ENCODE results near the gene HIF1A. TPM values are rescaled to one million over a fixed set of nuclear protein-coding genes. Genes with fewer than 3 reads are reported as not detected.

Gene HIF1A
- total RNA-seq, 1 donor from 2014 or later: 145 TPM

DNA sequence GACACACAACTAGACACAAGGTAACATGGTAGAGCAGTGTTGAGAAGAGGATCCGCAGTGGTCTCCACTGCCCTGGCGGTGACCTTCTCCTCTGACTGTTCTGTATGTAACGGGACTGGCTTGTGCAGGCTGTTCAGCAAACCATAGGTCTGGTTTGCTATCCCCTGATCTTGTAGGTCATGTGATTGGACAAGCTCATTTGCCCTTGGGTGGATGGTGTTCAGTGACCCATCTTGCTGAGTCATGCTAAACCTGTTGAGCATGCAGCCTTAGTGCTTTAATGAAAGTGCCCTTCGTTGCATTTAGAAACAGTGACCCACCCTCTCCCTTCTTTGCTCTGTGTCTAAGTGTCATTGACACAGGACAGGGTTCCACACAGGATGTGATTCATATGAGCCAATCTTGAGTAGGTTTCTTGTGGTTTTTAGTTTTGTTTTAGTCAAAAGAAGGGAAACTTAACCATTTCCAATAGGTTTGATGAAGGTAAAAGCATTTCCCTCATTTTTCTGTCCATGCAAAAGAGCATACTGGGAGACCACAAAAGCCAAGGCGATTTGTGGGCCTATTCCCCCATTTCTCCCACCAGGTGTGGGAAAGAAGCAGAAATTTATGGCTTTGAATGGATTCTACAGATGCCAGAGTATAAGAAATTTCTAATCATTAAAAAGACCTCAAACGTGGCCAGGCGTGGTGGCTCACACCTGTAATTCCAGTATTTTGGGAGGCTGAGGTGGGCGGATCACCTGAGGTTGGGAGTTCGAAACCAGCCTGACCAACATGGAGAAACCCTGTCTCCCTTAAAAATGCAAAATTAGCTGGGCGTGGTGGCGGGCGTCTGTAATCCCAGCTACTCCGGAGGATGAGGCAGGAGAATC is 32.6 kb upstream of the HIF1A start:
- no peaks in the 10 kb centered on the region for H3K9me3 Mint-ChIP-seq (ENCODE audit: unreplicated experiment)
- no peak for DNase-seq
- no peak for TF ChIP-seq CTCF (IDR thresholded peaks at IDR 0.05; ENCODE audit: partially characterized antibody, unreplicated experiment)
- no peaks in the 10 kb centered on the region for H3K27me3 Mint-ChIP-seq (ENCODE audit: unreplicated experiment)
- no peak overlapping the region for H3K27ac Mint-ChIP-seq (ENCODE audit: unreplicated experiment)
- no peaks in the 10 kb centered on the region for H3K4me1 Mint-ChIP-seq (ENCODE audit: low read depth, unreplicated experiment)
- no peaks in the 10 kb centered on the region for H3K36me3 Mint-ChIP-seq (ENCODE audit: unreplicated experiment)
- no peak overlapping the region for H3K4me3 Mint-ChIP-seq (ENCODE audit: unreplicated experiment)

- H3K4me1 Mint-ChIP-seq (ENCODE audit: low read depth, unreplicated experiment): no peaks in the 10 kb centered on the region
- no peaks in the 10 kb centered on the region for H3K9me3 Mint-ChIP-seq (ENCODE audit: unreplicated experiment)
- DNase-seq: no peak
- no peaks in the 10 kb centered on the region for H3K27me3 Mint-ChIP-seq (ENCODE audit: unreplicated experiment)
- no peak for TF ChIP-seq CTCF (IDR thresholded peaks at IDR 0.05; ENCODE audit: partially characterized antibody, unreplicated experiment)
- no peak overlapping the region for H3K27ac Mint-ChIP-seq (ENCODE audit: unreplicated experiment)
- no peak overlapping the region for H3K4me3 Mint-ChIP-seq (ENCODE audit: unreplicated experiment)
- no peaks in the 10 kb centered on the region for H3K36me3 Mint-ChIP-seq (ENCODE audit: unreplicated experiment)
Observed at GRCh38 chr14:61663312-61663979, 31.9 kb upstream of the HIF1A start.

DNA sequence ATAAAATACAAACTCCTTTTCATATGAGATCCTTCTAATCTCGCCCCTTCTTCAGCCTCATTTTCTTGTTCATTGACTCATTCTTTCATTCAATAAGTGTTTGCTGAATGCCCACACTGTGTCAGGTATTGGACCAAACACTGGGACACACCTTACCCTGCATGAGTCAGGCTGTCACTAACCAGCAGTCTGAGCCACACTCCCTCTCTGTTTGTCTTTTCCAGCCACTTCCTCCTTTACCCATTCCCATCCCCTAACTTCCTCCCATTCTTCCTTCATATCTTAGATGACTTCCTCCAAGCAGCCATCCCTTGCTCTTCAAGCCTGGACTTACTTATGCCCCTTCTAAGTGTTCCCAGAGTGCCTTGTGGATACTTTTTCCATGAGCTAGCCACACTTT is 27.0 kb upstream of the HIF1A start:
- TF ChIP-seq CTCF (IDR thresholded peaks at IDR 0.05; ENCODE audit: partially characterized antibody, unreplicated experiment): no peak

GRCh38 chr14:61670576-61670975 is 24.7 kb upstream of the HIF1A start:
- no peaks in the 10 kb centered on the region for H3K9me3 Mint-ChIP-seq (ENCODE audit: unreplicated experiment)
- H3K36me3 Mint-ChIP-seq (ENCODE audit: unreplicated experiment): no peaks in the 10 kb centered on the region
- peaks cover 3% of the 10 kb centered on the region for H3K27me3 Mint-ChIP-seq (ENCODE audit: unreplicated experiment)
- no peak for TF ChIP-seq CTCF (IDR thresholded peaks at IDR 0.05; ENCODE audit: partially characterized antibody, unreplicated experiment)
- H3K4me1 Mint-ChIP-seq (ENCODE audit: low read depth, unreplicated experiment): no peaks in the 10 kb centered on the region
- no peak for DNase-seq
- H3K27ac Mint-ChIP-seq (ENCODE audit: unreplicated experiment): no peak overlapping the region
- H3K4me3 Mint-ChIP-seq (ENCODE audit: unreplicated experiment): no peak overlapping the region

More for the DNA sequence above, 27.0 kb upstream of the HIF1A start:
- no peaks in the 10 kb centered on the region for H3K36me3 Mint-ChIP-seq (ENCODE audit: unreplicated experiment)
- H3K27me3 Mint-ChIP-seq (ENCODE audit: unreplicated experiment): peaks cover 2% of the 10 kb centered on the region
- H3K4me3 Mint-ChIP-seq (ENCODE audit: unreplicated experiment): no peak overlapping the region
- H3K4me1 Mint-ChIP-seq (ENCODE audit: low read depth, unreplicated experiment): no peaks in the 10 kb centered on the region
- H3K9me3 Mint-ChIP-seq (ENCODE audit: unreplicated experiment): no peaks in the 10 kb centered on the region
- DNase-seq: no peak
- no peak overlapping the region for H3K27ac Mint-ChIP-seq (ENCODE audit: unreplicated experiment)

DNA sequence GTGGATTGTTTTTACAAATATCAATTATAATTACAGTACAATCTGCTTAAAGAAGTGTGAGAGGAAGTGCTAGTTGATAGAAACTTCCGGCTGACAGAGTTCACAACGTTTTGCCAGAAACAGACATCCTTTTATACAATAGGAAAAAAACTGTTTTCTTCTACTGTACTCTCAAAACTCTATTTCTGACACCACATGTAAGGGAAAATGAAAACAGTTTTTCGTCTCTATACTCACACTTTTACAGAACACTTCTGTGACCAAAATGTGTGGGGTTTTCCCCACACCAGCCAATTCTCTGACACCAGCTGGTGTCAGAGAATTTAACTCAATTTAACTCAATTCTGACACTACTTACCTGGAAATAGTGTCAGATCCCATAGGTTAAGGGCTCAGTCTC is 24.2 kb upstream of the HIF1A start:
- DNase-seq: no peak
- no peak for TF ChIP-seq CTCF (IDR thresholded peaks at IDR 0.05; ENCODE audit: partially characterized antibody, unreplicated experiment)
- Mint-ChIP-seq H3K4me1 (ENCODE audit: low read depth, unreplicated experiment) (no peaks in the 10 kb centered on the region), H3K4me3 (ENCODE audit: unreplicated experiment) (no peak overlapping the region), H3K27ac (ENCODE audit: unreplicated experiment) (no peak overlapping the region), H3K36me3 (ENCODE audit: unreplicated experiment) (no peaks in the 10 kb centered on the region), H3K9me3 (ENCODE audit: unreplicated experiment) (no peaks in the 10 kb centered on the region), H3K27me3 (ENCODE audit: unreplicated experiment) (peaks cover 3% of the 10 kb centered on the region)
